LNCaP clone FGC (cell line): Measurements from ENCODE around the gene WNK2.
"Not testable (repeated sequence)": the region's sequence is repeated elsewhere in the genome, so short reads cannot be mapped to it uniquely, and the experiment has no call there.

Experiments
- DNase-seq: peaks from one replicate; pipeline ENCODE4 v3.0.0-alpha.2; 2011; ENCODE audit warnings: low read depth
- H3K4me3 ChIP-seq: 2 replicates; pipeline ENCODE4 v1.5.1; 2011; ENCODE audit warnings: mild to moderate bottlenecking, low read depth, low read length, control low read depth
- TF ChIP-seq, protein P1 (sequence below): IDR thresholded peaks from 2 replicates; pipeline ENCODE4 v1.5.1; 2012; ENCODE audit warnings: mild to moderate bottlenecking; ENCODE audit not compliant: control insufficient read depth, insufficient read depth; ENCODE audit errors: extremely low read depth

Gene WNK2

DNA sequence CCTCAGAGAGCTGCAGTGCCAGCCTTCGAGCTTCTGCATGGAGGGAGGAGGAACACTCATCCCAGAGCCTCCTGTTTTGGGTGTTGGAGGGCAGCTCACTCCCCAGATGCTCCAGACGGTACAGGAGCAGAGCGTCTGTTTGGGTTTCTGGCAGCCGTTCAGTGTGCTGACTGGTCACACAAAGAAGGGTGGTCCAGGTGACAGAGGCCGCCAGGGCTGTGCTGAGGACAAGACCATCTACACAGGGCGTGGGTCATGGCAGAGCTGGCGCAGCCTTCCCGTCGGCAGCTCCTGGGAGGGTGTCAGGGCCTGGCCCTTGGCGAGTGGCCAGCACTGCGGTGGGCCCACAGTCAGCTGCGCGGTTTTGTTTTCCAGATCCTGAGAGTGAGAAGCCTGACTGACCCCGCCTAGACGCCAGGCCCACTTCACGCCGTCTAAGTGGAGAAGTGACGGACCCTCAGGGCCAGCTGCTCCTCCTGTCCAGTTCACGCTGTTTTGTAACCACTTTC lies 136.1 kb downstream of the WNK2 start:
- no peak for DNase-seq
- H3K4me3 ChIP-seq, result no peak overlapping the region
- TF ChIP-seq, protein P1, sequence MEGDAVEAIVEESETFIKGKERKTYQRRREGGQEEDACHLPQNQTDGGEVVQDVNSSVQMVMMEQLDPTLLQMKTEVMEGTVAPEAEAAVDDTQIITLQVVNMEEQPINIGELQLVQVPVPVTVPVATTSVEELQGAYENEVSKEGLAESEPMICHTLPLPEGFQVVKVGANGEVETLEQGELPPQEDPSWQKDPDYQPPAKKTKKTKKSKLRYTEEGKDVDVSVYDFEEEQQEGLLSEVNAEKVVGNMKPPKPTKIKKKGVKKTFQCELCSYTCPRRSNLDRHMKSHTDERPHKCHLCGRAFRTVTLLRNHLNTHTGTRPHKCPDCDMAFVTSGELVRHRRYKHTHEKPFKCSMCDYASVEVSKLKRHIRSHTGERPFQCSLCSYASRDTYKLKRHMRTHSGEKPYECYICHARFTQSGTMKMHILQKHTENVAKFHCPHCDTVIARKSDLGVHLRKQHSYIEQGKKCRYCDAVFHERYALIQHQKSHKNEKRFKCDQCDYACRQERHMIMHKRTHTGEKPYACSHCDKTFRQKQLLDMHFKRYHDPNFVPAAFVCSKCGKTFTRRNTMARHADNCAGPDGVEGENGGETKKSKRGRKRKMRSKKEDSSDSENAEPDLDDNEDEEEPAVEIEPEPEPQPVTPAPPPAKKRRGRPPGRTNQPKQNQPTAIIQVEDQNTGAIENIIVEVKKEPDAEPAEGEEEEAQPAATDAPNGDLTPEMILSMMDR, result no peak

DNA sequence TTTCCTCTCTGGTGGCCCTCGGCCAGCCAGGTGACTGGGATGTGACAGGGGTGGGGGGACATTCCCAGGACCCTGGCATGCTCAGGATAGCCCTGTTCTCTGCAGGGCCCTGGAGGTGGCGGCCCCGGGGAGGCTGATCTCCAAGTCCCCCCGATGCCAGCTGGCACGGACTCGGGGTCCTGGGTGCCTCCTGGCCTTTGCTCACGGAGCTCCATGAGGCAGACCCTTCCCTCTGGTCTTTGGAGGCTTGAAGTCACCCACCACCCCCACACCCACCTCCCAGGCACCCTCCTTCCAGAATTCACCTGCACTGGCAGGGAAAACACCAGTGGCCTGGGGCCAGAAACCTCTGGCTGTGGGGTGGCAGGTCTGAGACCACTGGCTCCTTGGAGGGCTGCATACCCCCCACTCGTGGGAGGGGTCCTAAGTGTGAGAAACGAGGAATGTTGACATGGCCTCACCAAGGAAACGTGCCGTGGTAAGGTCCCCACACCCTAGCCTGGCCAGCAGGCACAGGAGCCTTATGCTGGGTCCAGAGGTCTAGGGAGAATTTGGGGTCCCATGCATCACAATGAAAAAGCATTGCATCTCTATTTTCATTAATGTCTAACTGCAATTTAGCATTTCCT lies 136.8 kb downstream of the WNK2 start:
- no peak overlapping the region for H3K4me3 ChIP-seq
- DNase-seq, result no peak
- TF ChIP-seq, protein P1, result no peak

DNA sequence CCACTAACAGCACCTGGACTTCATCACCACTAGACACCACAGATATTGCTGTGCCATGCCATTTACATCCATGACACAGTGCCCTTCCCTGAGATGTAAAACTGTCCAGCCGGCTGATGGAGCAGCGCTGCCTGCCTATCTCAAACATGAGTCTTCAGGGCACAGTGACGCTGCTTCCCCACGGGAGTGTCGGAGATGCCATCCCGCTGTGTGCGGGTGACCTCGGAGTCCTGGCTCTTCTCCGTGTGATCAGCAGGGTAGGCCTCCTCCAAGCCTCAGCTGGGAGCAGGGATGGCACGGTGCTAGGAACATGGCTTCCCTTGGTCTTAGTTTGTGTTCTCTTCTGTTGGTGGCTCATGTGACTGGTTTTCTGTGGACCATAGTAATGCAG lies 137.3 kb downstream of the WNK2 start:
- H3K4me3 ChIP-seq, result no peak overlapping the region
- TF ChIP-seq, protein P1, result no peak
- DNase-seq, result no peak

DNA sequence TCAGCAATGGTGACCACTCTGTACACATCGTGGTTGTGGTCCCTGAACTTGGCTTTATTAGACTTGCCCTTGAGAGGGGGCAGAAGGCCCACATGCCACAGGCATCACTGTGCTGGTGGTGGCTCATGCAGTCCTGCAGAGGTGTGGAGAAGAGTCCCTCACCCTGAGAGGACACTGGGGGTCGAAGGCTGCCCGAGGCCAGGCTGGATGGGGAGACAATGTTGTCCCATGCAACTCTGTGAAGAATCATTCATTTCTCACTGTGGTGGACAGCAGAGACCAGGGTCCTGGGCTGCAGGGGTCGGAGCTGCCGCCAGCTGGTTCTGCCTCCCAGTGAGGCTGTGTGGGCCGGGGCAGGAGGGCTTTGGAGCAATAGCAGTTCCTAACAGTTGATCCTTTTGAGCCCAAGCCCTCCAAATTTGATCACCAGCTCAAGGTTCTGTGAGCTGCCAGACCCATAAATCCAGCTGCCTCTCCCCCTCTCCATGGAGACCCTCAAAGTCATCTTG lies 139.6 kb downstream of the WNK2 start:
- DNase-seq, result not testable (repeated sequence)

DNA sequence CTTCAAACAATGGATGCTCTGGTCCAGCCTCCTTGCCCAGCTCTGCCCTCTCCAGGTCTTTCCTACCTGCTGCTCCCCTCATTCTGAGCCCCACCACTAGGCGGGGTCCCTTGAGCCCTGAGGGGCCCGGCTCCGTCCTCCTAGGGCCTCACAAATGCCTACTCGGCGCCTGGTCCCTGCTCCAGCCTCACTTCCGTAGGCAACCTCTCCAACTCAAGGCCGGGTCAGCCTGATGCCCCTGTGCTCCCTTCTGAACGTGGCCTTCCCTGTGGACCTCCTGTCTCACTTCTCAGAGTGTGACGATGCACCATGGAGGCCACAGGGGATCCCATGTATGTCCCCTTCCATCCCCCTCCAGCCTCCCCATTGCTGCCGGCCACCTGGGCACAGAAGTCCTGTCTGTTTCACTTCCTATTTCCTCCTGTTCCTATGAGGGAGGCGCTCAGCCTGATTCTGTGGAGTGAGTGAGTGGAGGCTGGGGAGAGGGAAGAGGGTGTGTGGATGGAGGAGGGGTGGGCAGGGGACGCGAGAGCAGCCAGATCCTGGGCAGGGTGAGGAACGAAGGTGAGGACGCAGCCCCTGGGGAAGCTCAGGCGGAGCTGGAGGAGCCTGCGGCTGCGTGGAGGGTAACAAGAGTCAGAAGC lies 140.4 kb downstream of the WNK2 start:
- H3K4me3 ChIP-seq, result no peak overlapping the region
- TF ChIP-seq, protein P1, result no peak
- DNase-seq, result no peak

More for the DNA sequence above, 139.6 kb downstream of the WNK2 start:
- not testable (repeated sequence) for H3K4me3 ChIP-seq

DNA sequence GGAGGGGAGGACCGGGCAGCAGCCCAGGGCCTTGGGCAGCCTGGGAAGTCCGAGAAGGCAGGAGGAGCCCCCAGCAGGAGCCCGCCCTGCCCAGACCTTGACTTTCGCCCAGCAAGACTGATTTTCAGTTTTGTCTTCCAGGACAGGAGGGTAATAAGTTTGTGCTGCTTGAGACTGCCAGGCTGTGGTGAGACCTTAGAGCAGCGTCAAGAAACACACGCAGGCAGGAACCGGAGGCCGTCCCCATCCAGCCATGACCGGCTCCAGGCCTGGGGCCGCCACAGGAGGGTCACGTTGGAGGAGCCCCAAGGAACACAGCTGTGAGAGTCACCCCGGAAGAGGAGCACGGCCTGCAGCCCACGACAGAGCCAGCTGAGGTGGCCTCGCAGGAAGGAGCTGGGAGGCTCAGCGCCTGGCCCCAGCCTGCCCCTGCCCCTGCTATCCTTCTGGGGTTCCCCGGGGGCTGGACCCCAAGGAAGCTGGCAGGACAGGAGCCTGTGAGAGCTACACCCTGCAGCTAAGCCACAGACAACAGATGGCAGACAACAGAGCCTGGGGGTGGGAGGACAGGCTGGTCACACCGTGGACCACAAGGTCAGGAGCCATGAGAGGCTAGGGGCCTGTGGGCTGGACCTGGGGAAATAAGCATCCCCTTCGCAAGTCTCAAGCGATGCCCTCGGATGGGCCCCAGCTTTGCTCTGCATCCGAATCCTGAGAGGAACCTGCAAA lies 141.5 kb downstream of the WNK2 start:
- no peak overlapping the region for H3K4me3 ChIP-seq
- TF ChIP-seq, protein P1, result no peak
- DNase-seq, result no peak

DNA sequence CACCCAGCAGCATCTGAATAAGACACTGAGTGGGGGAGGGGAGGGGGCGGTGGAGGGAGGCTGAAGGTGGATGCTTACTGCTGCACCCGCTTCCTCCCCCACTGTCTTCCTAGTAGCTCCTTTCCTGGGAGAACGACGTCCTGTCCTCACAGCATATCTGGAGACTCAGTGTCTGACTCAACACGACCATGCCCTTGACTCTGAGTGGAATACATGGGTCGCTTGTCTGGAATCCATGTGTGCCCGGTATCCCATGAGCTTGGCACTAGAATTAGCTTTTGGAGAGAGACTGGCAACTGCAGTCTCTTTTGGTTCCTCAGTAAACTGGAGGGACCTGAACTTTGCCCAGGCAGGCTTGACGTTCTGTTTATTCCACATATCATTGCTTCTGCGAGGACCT lies 142.1 kb downstream of the WNK2 start:
- TF ChIP-seq, protein P1, result no peak
- no peak overlapping the region for H3K4me3 ChIP-seq
- no peak for DNase-seq
